Esophagus muscularis mucosa (tissue), 4 donors: ENCODE measurements around the gene PAX5. TPM values are rescaled to one million over a fixed set of nuclear protein-coding genes. Genes with fewer than 3 reads are reported as not detected.
"Not testable (repeated sequence)": the region's sequence is repeated elsewhere in the genome, so short reads cannot be mapped to it uniquely, and the experiment has no call there.

Experiments
- DNase-seq: peaks from one replicate; pipeline ENCODE4 v3.0.0-alpha.2; 2017; ENCODE audit errors: extremely low spot score
- H3K27ac ChIP-seq, 4 donors: fragments of 200-600 bp; sonication (generic); replicated peaks in 1 of 4; 1 replicate in 3 of 4; 2 replicates in 1 of 4; pipeline ENCODE4 v1.5.1; 2016 to 2019; ENCODE audit warnings: mild to moderate bottlenecking in 1 of 4
- H3K27me3 ChIP-seq, 4 donors: fragments of 200-600 bp; sonication (generic); one replicate each; pipeline versions ENCODE4 v1.5.1 to v1.6.0; 2016 to 2019
- H3K36me3 ChIP-seq, 4 donors: fragments of 200-600 bp; sonication (generic); one replicate each; pipeline ENCODE4 v1.5.1; 2016 to 2019
- H3K4me1 ChIP-seq, 4 donors: fragments of 200-600 bp; sonication (generic); one replicate each; pipeline ENCODE4 v1.5.1; 2016 to 2019
- H3K4me3 ChIP-seq, 4 donors: fragments of 200-600 bp; sonication (generic); 1 replicate in 2 of 4; 2 replicates in 2 of 4; pipeline ENCODE4 v1.5.1; 2016 to 2019; ENCODE audit warnings: mild to moderate bottlenecking in 4 of 4, moderate library complexity in 1 of 4
- H3K9me3 ChIP-seq, 4 donors: fragments of 200-600 bp; sonication (generic); 1 replicate in 3 of 4; 2 replicates in 1 of 4; pipeline ENCODE4 v1.5.1; 2016 to 2019
- CTCF ChIP-seq, 3 experiments: fragments of 200-600 bp in 2 of 3; fragments of 450-650 bp in 1 of 3; sonication (generic) in 2 of 3; IDR thresholded peaks; one replicate each; pipeline ENCODE4 v1.5.1; 2017 to 2019; ENCODE audit warnings: antibody characterized with exemption in 3 of 3, mild to moderate bottlenecking in 2 of 3, moderate library complexity in 1 of 3
- EP300 ChIP-seq: sonication (generic); formaldehyde crosslinking; IDR thresholded peaks from one replicate; pipeline ENCODE4 v1.6.1; 2017; ENCODE audit warnings: antibody characterized with exemption
- POLR2A ChIP-seq: fragments of 450-650 bp; IDR thresholded peaks from one replicate; pipeline ENCODE4 v1.6.1; 2017; ENCODE audit warnings: antibody characterized with exemption, moderate library complexity, mild to moderate bottlenecking, low read depth
- POLR2AphosphoS5 ChIP-seq, 2 donors: sonication (generic); formaldehyde crosslinking; IDR thresholded peaks; one replicate each; pipeline ENCODE4 v1.6.1; 2017; ENCODE audit warnings: antibody characterized with exemption in 2 of 2
- WGBS: methylation state at CpG from one replicate; pipeline ENCODE4 v1.1.5; 2018; 5-methylcytosine and 5-hydroxymethylcytosine counted together
- intact Hi-C: fragments of 100-400 bp; cut with DNase I; formaldehyde crosslinking; loops from one replicate; pipeline ENCODE4 v1.15.1; 2023
- total RNA-seq, 4 donors: library from RNA; depleted of rRNA; stranded (reverse); fragments of >200 nt; gene quantifications; one replicate each; pipeline versions ENCODE4 v1.1.0 to v1.2.1, GENCODE V29; 2016

Gene PAX5
- under 1 TPM in 1 of 4 donors, not detected in 3; 0.17 TPM for total RNA-seq

DNA sequence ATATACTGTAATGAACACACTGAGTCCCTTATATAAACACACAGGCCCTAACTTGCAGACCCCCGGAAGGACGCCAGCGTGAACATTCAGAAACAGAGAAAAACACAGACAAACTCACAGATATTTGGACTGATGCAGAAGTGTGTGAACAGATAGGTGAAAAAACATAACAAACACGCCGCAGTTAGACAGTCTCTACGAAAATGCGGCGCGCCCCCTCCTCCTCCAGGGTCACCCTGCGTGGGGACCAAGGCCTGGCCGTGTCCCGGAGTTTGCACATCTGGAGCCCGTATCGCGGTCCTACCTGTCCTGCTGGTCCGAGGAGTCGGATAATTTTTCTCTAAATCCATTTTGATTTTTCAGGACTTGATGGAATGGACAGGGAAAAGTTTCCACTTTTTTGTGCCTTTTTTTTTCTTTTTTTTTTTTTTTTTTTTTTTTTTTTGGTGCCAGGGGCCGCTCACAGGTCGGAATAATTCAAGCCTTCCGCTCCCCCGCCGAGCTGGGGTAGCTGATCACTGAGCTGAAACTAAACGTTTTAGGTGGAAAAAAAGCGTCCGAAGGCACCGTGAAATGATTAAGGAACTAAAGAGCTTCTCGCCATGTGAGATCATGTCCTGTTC, at the start of gene PAX5:
Gene PAX5, minus strand, starts transcription at position 587 of the 623 bp plus-strand sequence. Its CDS starts 237 bp downstream, at position 350.
- DNase-seq, result no peak
- H3K36me3 ChIP-seq, result no peaks in the 10 kb centered on the region
- H3K9me3 ChIP-seq, result no peaks in the 10 kb centered on the region
- TF ChIP-seq EP300, result no peak
- intact Hi-C loops, result no loop called here
- peaks cover 14 to 100% (median 94%) of the 10 kb centered on the region in 4 donors for H3K27me3 ChIP-seq
- H3K4me1 ChIP-seq, result peaks cover 52 to 64% (median 62%) of the 10 kb centered on the region in 4 donors
- peak within 1 kb of the TSS; percentile 24 to 53 (median 36) for H3K4me3 ChIP-seq
- 17% methylated on average over 27 of the region's 27 CpGs for WGBS
- no peak within 1 kb of the TSS for H3K27ac ChIP-seq

DNA sequence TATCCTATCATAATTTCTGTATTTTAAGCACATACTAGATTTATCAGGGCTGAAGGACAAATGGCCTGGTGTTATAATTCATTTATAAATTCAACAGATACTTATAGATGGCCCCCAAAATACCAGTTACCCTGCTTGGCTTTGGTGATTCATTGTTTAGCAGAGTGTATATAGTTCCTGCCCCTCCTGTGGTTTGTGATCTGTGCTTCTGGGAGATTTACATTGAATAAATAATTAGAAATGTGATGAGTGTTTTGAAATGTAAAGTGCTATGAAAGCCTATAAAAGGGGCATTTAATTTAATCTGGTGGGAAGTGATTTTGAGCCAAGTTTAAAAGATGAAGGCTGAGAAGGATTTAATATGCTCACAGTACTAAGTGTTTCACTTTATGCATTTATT, 49.6 kb upstream of the PAX5 start:
- Histone ChIP-seq H3K4me3 (no peak overlapping the region), H3K36me3 (peaks cover 0 to 23% (median 21%) of the 10 kb centered on the region in 4 donors), H3K27ac (no peak overlapping the region), H3K9me3 (no peaks in the 10 kb centered on the region), H3K27me3 (no peaks in the 10 kb centered on the region), H3K4me1 (peaks cover 12 to 33% (median 24%) of the 10 kb centered on the region in 4 donors)
- no peak for DNase-seq
- TF ChIP-seq EP300 (no peak), POLR2A (no peak), POLR2AphosphoS5 (IDR thresholded peaks at IDR 0.05) (no peak), CTCF (IDR thresholded peaks at IDR 0.05) (no peak)
- intact Hi-C loops, result no loop called here

- H3K9me3 ChIP-seq, result no peaks in the 10 kb centered on the region
- H3K27me3 ChIP-seq, result no peaks in the 10 kb centered on the region
- H3K36me3 ChIP-seq, result peaks cover 0 to 10% (median 10%) of the 10 kb centered on the region in 4 donors
- peaks cover 12 to 33% (median 24%) of the 10 kb centered on the region in 4 donors for H3K4me1 ChIP-seq
- no peak for DNase-seq
- TF ChIP-seq POLR2AphosphoS5 (IDR thresholded peaks at IDR 0.05), result no peak
- TF ChIP-seq POLR2A, result no peak
- TF ChIP-seq EP300, result no peak
- no peak for TF ChIP-seq CTCF (IDR thresholded peaks at IDR 0.05)
- WGBS, result 82% methylated on average over 4 of the region's 4 CpGs
- no peak overlapping the region for H3K27ac ChIP-seq
- no peak overlapping the region for H3K4me3 ChIP-seq
- intact Hi-C loops, result no loop called here
Observed at GRCh38 chr9:37082214-37082765, 48.2 kb upstream of the PAX5 start.

GRCh38 chr9:37081507-37081906, 47.4 kb upstream of the PAX5 start:
- DNase-seq, H3K36me3 ChIP-seq, H3K4me3 ChIP-seq, H3K9me3 ChIP-seq, H3K27me3 ChIP-seq, H3K27ac ChIP-seq: not testable (repeated sequence)
- H3K4me1 ChIP-seq, result peaks cover 12 to 33% (median 24%) of the 10 kb centered on the region in 4 donors
- intact Hi-C loops, result loop anchor here (2.0 kb wide), 1 partner anchor 39 kb away; the partner anchor contains the start of gene ZCCHC7
- WGBS, result 97% methylated on average over 20 of the region's 20 CpGs

- Histone ChIP-seq H3K4me1 (peaks cover 12 to 33% (median 24%) of the 10 kb centered on the region in 4 donors), H3K27ac (peak overlapping the region; percentile 84 to 93 (median 90)), H3K4me3 (peak overlapping the region; percentile 64 to 97 (median 89))
- not testable (repeated sequence) for H3K9me3 ChIP-seq, DNase-seq, H3K27me3 ChIP-seq, H3K36me3 ChIP-seq
- 8% methylated on average over 6 of the region's 32 CpGs for WGBS
- intact Hi-C loops, result loop anchor here (2.0 kb wide), 1 partner anchor 41 kb away; the partner anchor contains the start of gene ZCCHC7
Observed at GRCh38 chr9:37080165-37080628, 46.1 kb upstream of the PAX5 start.

DNA sequence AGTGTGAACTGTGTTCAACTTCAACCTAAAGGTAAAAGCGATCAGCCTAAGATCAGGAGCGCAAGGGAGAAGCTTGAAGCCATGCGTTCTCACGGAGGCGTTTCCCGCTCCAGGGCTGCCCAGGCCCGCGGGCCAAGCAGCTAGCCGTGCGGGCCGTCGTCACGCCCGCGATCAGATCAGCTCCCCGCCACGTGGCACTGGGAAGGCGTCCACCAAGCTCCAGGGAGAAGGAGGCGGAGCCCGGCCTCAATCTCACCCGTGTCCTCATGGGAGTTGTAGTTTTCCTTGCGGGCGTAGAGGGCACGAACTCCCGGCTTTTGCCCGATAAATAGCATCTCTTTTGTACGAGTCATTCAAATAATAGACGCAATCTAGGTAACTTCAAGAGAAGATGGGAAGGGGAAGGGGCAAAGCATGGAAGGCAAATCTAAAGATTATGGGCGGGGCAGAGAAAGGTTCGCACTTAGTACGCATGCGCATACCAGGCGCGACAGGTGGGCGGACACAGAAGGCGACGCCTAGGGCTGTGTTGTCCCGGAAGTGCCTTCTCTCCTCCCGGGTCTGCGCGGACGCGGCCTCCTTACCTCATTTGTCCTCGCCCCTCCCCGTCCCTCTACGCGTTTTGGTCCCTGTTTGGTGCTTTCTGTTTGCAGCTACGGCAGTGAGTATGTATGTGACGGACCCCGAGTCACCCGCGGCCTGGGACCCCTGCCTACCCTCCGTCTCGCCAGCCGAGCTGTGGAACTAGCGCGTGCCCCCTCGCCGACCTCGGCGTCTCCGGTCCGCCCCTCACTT, 45.5 kb upstream of the PAX5 start:
- TF ChIP-seq POLR2A, result no peak
- peak; percentile 84 to 93 for TF ChIP-seq POLR2AphosphoS5 (IDR thresholded peaks at IDR 0.05)
- Histone ChIP-seq H3K27me3 (no peaks in the 10 kb centered on the region), H3K4me1 (peaks cover 12 to 33% (median 24%) of the 10 kb centered on the region in 4 donors), H3K27ac (peak overlapping the region; percentile 84 to 93 (median 90)), H3K9me3 (no peaks in the 10 kb centered on the region), H3K36me3 (no peaks in the 10 kb centered on the region), H3K4me3 (peak overlapping the region; percentile 64 to 97 (median 89))
- 2% methylated on average over 49 of the region's 63 CpGs for WGBS
- peak; percentile 98 for DNase-seq
- intact Hi-C loops, result loop anchor here (2.0 kb wide), 1 partner anchor 41 kb away; the partner anchor contains the start of gene ZCCHC7

DNA sequence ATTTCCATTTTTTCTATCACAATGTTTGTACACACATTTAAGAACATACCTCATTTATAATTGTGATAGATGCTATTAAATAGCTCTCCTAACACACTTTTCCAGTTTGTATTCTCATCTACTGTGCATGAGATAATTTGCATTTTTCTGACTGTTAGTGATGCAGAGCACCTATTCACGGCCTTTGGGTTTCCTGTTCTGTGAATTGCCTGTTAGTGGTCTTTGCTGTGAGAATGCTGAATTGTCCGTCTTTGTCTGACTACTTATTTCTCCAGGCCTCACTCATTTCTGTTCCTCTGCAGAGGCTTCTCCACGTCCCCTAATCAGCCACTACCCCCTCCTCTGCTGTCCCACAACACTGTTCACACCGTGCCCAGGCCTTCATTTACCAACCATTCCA, 40.7 kb upstream of the PAX5 start:
- H3K36me3 ChIP-seq, H3K9me3 ChIP-seq, DNase-seq, H3K27me3 ChIP-seq, intact Hi-C loops, H3K4me3 ChIP-seq, H3K4me1 ChIP-seq, H3K27ac ChIP-seq: not testable (repeated sequence)
- WGBS, result 81% methylated on average over 4 of the region's 4 CpGs
